Stimulated activated CD4-positive, alpha-beta T cell treated with anti-CD3 and anti-CD28 coated beads, Interleukin-4, amount 100 ng/mL, for 4 hours (primary cell): ENCODE results near the gene HOXA2.

ENCODE experiments used
- DNase-seq, 2 experiments: peaks; one replicate each; pipeline ENCODE4 v3.0.0-alpha.2; 2020

Gene HOXA2

GRCh38 chr7:27102581-27103442 is at the start of gene HOXA2:
Gene HOXA2, minus strand, starts transcription at chr7:27102683. Its CDS starts 183 bp downstream, at chr7:27102500.
- no peak for DNase-seq

GRCh38 chr7:27151341-27151930 is 49.0 kb upstream of the HOXA2 start:
- no peak for DNase-seq

- peak; percentile 45 to 70 for DNase-seq
Observed at GRCh38 chr7:27150568-27151340, 48.3 kb upstream of the HOXA2 start.

GRCh38 chr7:27149842-27150567 is 47.5 kb upstream of the HOXA2 start:
- no peak for DNase-seq

- no peak for DNase-seq
Observed at GRCh38 chr7:27148756-27149641, 46.5 kb upstream of the HOXA2 start.

- no peak for DNase-seq
Observed at GRCh38 chr7:27148031-27148755, 45.7 kb upstream of the HOXA2 start.

- DNase-seq, result no peak
Observed at GRCh38 chr7:27147199-27148030, 44.9 kb upstream of the HOXA2 start, which contains the start of gene HOXA6. Gene HOXA6, minus strand, starts transcription at chr7:27147774. Its CDS starts 25 bp downstream, at chr7:27147749.

GRCh38 chr7:27146491-27147198 is 44.2 kb upstream of the HOXA2 start:
- DNase-seq, result no peak

- no peak for DNase-seq
Observed at GRCh38 chr7:27145914-27146412, 43.5 kb upstream of the HOXA2 start.

GRCh38 chr7:27145165-27145913 is 42.9 kb upstream of the HOXA2 start:
- DNase-seq, result no peak

GRCh38 chr7:27144781-27145164 is 42.3 kb upstream of the HOXA2 start:
- no peak for DNase-seq

- no peak for DNase-seq
Observed at GRCh38 chr7:27143950-27144780, 41.7 kb upstream of the HOXA2 start.

GRCh38 chr7:27143023-27143949 is 40.8 kb upstream of the HOXA2 start, which contains the start of gene HOXA5:
Gene HOXA5, minus strand, starts transcription at chr7:27143681. Its CDS starts 74 bp downstream, at chr7:27143607.
- no peak for DNase-seq

- no peak for DNase-seq
Observed at GRCh38 chr7:27142580-27143022, 40.1 kb upstream of the HOXA2 start.

GRCh38 chr7:27141923-27142579 is 39.6 kb upstream of the HOXA2 start:
- no peak for DNase-seq
